HepG2 (cell line): Measurements from ENCODE around the gene RPL38. TPM values are rescaled to one million over a fixed set of nuclear protein-coding genes. Genes with fewer than 3 reads are reported as not detected.

Experiments used
- ASH2L ChIP-seq: fragments of 300-600, 200-600 bp; sonication (generic); IDR thresholded peaks from 2 replicates; pipeline ENCODE4 v1.7.0; 2017; ENCODE audit warnings: low read depth, mild to moderate bottlenecking, moderate library complexity, mixed read lengths, low read length; ENCODE audit not compliant: insufficient read length
- FOXA3 ChIP-seq: IDR thresholded peaks from 2 replicates; pipeline ENCODE4 v1.6.1; 2016; ENCODE audit warnings: missing genetic modification reagents, missing compliant biosample characterization
- FOXO1 ChIP-seq: sonication (generic); formaldehyde crosslinking; IDR thresholded peaks from 2 replicates; pipeline ENCODE4 v1.4.0; 2020; ENCODE audit warnings: missing genetic modification reagents
- KDM2A ChIP-seq: sonication (generic); formaldehyde crosslinking; IDR thresholded peaks from 2 replicates; pipeline ENCODE4 v1.4.0; 2020; ENCODE audit warnings: low read depth, missing genetic modification reagents, borderline replicate concordance
- LCORL ChIP-seq, 2 experiments: fragments of 450-650 bp in 1 of 2; sonication (generic) in 1 of 2; formaldehyde crosslinking in 1 of 2; IDR thresholded peaks; 2 replicates each; pipeline versions ENCODE4 v1.5.0 to v1.6.1; 2017 to 2020; ENCODE audit warnings: antibody characterized with exemption in 1 of 2, missing genetic modification reagents in 1 of 2
- PAXIP1 ChIP-seq: sonication (generic); formaldehyde crosslinking; conservative IDR thresholded peaks from 2 replicates; pipeline ENCODE4 v1.4.0; 2020; ENCODE audit warnings: mild to moderate bottlenecking, missing genetic modification reagents, moderate library complexity
- PHF21A ChIP-seq: sonication (generic); formaldehyde crosslinking; IDR thresholded peaks from 2 replicates; pipeline ENCODE4 v1.5.0; 2020; ENCODE audit warnings: mild to moderate bottlenecking, missing genetic modification reagents
- SAP130 ChIP-seq: IDR thresholded peaks from 2 replicates; pipeline ENCODE4 v1.6.1; 2016; ENCODE audit warnings: low read depth
- ZFP36 ChIP-seq: fragments of 150-350 bp; IDR thresholded peaks from 2 replicates; pipeline ENCODE4 v1.6.1; 2018; ENCODE audit warnings: borderline replicate concordance, low read length, low read depth; ENCODE audit not compliant: partially characterized antibody
- ZHX2 ChIP-seq, 2 experiments: sonication (generic) in 1 of 2; formaldehyde crosslinking in 1 of 2; IDR thresholded peaks; 2 replicates each; pipeline versions ENCODE4 v1.6.1 to v1.9.0; 2014 to 2022; ENCODE audit warnings: antibody characterized with exemption in 1 of 2, borderline replicate concordance in 1 of 2, inconsistent platforms in 1 of 2, low read depth in 1 of 2, missing genetic modification reagents in 1 of 2
- ZNF446 ChIP-seq: sonication (generic); formaldehyde crosslinking; IDR thresholded peaks from 2 replicates; pipeline ENCODE4 v1.5.0; 2020; ENCODE audit warnings: mild to moderate bottlenecking, missing genetic modification reagents
- ZNF501 ChIP-seq: sonication (generic); formaldehyde crosslinking; IDR thresholded peaks from 2 replicates; pipeline ENCODE4 v1.5.1; 2020; ENCODE audit warnings: mild to moderate bottlenecking, moderate library complexity, missing genetic modification reagents
- ZNF772 ChIP-seq: sonication (generic); formaldehyde crosslinking; IDR thresholded peaks from 2 replicates; pipeline ENCODE4 v1.5.0; 2020; ENCODE audit warnings: mild to moderate bottlenecking, missing genetic modification reagents
- polyA plus RNA-seq, 8 experiments: library from polyadenylated mRNA; depleted of rRNA in 3 of 8; stranded (reverse) in 7 of 8; unstranded in 1 of 8; fragments of >200 nt; fragmentation: Illumina TruSeq in 4 of 8; extraction: Trizol in 4 of 8; gene quantifications; 2 replicates each; pipeline versions ENCODE4 v1.2.1 to v1.2.3, GENCODE V29; 2011 to 2016; ENCODE audit warnings: low read depth in 4 of 8, missing spikeins in 1 of 8, mixed read lengths in 1 of 8; ENCODE audit not compliant: insufficient read depth in 1 of 8
- total RNA-seq, 5 experiments: library from RNA; depleted of rRNA; stranded (reverse); fragments of >200 nt; fragmentation: Illumina TruSeq; extraction: Trizol; gene quantifications; 2 replicates each; pipeline ENCODE4 v1.2.3, GENCODE V29; 2016; ENCODE audit warnings: low read depth in 1 of 5
- TF ChIP-seq, protein P1 (sequence below): sonication (generic); formaldehyde crosslinking; IDR thresholded peaks from 2 replicates; pipeline ENCODE4 v1.4.0; 2020; ENCODE audit warnings: missing genetic modification reagents

RPL38 gene
- total and polyA plus RNA-seq, 2 of the 13 experiments (the other 11 are each of a cell fraction or from before 2014, with no cell fraction given): 2,370 to 2,372 TPM

GRCh38 chr17:74212913-74213791 lies 9.7 kb downstream of the RPL38 start, which contains the start of gene TTYH2 (continued):
- TF ChIP-seq KDM2A (CRISPR knock-in tag) (peak; percentile 80; the same call in 1 of the 2 replicates), LCORL (IDR thresholded peaks at IDR 0.05) (no peak), LCORL (CRISPR knock-in tag; IDR thresholded peaks at IDR 0.05) (peak; percentile 7; the same call in 1 of the 2 replicates), PHF21A (CRISPR knock-in tag) (peak; percentile 36; the same call in 1 of the 2 replicates), ZHX2 (IDR thresholded peaks at IDR 0.05; ENCODE audit: low read depth) (no peak), ZHX2 (CRISPR knock-in tag; IDR thresholded peaks at IDR 0.05; ENCODE audit: borderline replicate concordance) (0 out of 2 replicates have a peak, but pooled peaks have one; percentile 31), ZNF446 (CRISPR knock-in tag) (0 out of 2 replicates have a peak, but pooled peaks have one; percentile 40), FOXA3 (CRISPR knock-in tag) (0 out of 2 replicates have a peak, but pooled peaks have one; percentile 28), PAXIP1 (CRISPR knock-in tag) (0 out of 2 replicates have a peak, but pooled peaks have one; percentile 11), ZNF501 (no peak), SAP130 (CRISPR knock-in tag) (peak; percentile 49; the same call in 1 of the 2 replicates), ZNF772 (CRISPR knock-in tag) (0 out of 2 replicates have a peak, but pooled peaks have one; percentile 39), ASH2L (peak; percentile 26), ZFP36 (no peak), FOXO1 (CRISPR knock-in tag) (0 out of 2 replicates have a peak, but pooled peaks have one; percentile 51)
- TF ChIP-seq, protein P1, sequence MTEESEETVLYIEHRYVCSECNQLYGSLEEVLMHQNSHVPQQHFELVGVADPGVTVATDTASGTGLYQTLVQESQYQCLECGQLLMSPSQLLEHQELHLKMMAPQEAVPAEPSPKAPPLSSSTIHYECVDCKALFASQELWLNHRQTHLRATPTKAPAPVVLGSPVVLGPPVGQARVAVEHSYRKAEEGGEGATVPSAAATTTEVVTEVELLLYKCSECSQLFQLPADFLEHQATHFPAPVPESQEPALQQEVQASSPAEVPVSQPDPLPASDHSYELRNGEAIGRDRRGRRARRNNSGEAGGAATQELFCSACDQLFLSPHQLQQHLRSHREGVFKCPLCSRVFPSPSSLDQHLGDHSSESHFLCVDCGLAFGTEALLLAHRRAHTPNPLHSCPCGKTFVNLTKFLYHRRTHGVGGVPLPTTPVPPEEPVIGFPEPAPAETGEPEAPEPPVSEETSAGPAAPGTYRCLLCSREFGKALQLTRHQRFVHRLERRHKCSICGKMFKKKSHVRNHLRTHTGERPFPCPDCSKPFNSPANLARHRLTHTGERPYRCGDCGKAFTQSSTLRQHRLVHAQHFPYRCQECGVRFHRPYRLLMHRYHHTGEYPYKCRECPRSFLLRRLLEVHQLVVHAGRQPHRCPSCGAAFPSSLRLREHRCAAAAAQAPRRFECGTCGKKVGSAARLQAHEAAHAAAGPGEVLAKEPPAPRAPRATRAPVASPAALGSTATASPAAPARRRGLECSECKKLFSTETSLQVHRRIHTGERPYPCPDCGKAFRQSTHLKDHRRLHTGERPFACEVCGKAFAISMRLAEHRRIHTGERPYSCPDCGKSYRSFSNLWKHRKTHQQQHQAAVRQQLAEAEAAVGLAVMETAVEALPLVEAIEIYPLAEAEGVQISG (CRISPR knock-in tag): peak; percentile 16; the same call in 1 of the 2 replicates
